ENCODE data around the gene MDK. TPM values are rescaled to one million over a fixed set of nuclear protein-coding genes. Genes with fewer than 3 reads are reported as not detected.

The MDK gene
- total RNA-seq, 2 experiments from 2014 or later: 5.5 to 6.5 TPM

DNA sequence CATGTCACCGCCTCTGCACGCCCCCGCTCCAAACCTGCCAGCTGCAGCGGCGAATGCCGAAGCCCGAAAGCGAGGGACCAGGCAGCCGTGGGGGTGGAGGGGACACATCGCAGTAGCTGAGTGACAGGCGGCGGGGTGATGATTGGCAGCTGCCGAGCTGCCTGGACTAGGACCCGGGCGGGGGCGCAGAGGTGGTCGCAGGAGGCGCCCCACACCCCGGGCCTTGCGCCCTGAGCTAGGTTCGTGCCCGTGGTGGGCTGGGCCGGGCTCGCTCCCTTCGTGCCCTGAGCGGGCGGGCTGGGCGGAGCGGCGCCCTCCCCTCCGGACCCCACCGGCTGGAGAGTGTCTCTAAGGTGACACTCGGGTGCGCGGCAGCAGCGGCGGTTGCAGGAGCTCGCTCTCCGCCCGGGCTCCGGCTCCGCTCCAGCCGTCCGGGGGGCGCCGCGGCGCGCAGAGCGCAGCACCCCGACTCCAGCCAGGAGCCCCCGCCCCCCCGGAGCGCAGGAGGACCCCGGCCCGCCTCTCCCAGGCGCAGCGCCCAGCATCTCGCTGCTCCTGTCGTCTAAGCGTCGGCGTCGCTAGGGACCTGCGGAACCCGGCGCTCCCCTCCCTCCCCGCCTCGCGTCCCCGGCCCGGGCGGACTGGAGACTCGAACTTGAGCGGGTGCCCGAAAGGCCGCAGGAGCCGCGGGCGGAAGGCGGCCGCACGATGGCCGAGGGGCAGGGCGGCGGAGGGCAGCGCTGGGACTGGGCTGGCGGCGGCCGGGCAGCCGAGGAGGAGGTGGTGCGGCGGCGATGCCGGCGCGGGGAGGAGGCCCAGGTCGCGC lies 48.7 kb upstream of the MDK start:
- Histone ChIP-seq H3K4me1 (ENCODE audit: insufficient read depth, low read length) (peaks cover 80% of the 10 kb centered on the region), H3K9me3 (ENCODE audit: control insufficient read depth in 1 of 2, insufficient read depth in 1 of 2, low read length in 2 of 2) (no peaks in the 10 kb centered on the region), H3K36me3 (ENCODE audit: insufficient read depth, low read length) (no peaks in the 10 kb centered on the region), H3K27me3 (ENCODE audit: control insufficient read depth in 1 of 2, insufficient read depth in 2 of 2, low read length in 2 of 2) (peaks cover 0 to 5% of the 10 kb centered on the region in 2 experiments), H3K4me3 (ENCODE audit: low read length) (peak overlapping the region; percentile 71), H3K27ac (ENCODE audit: low read depth in 1 of 2, low read length in 2 of 2) (peak overlapping the region in 1 of 2 donors; percentile 73)
- no peaks in the 10 kb centered on the region for H3K9me3 Mint-ChIP-seq
- POLR2A ChIA-PET: interaction anchor here (0.6 to 8.6 kb wide), 11 partner anchors 8 to 94 kb away, joined by 3 to 266 read pairs (median 5); partner anchors contain the start of gene DGKZ
- H3K36me3 Mint-ChIP-seq (ENCODE audit: low read depth): peaks cover 13% of the 10 kb centered on the region
- peaks cover 76% of the 10 kb centered on the region for H3K4me1 Mint-ChIP-seq (ENCODE audit: low read depth)
- H3K4me3 Mint-ChIP-seq: peak overlapping the region; percentile 94
- CTCF ChIA-PET: interaction anchor here (1.1 to 3.3 kb wide), 4 partner anchors 10 to 19 kb away, joined by 3 to 24 read pairs (median 11); partner anchors contain the start of gene DGKZ
- peak; percentile 6 for ATAC-seq (ENCODE audit: poor library complexity)
- H3K27me3 Mint-ChIP-seq: no peaks in the 10 kb centered on the region
- TF ChIP-seq, protein P1, sequence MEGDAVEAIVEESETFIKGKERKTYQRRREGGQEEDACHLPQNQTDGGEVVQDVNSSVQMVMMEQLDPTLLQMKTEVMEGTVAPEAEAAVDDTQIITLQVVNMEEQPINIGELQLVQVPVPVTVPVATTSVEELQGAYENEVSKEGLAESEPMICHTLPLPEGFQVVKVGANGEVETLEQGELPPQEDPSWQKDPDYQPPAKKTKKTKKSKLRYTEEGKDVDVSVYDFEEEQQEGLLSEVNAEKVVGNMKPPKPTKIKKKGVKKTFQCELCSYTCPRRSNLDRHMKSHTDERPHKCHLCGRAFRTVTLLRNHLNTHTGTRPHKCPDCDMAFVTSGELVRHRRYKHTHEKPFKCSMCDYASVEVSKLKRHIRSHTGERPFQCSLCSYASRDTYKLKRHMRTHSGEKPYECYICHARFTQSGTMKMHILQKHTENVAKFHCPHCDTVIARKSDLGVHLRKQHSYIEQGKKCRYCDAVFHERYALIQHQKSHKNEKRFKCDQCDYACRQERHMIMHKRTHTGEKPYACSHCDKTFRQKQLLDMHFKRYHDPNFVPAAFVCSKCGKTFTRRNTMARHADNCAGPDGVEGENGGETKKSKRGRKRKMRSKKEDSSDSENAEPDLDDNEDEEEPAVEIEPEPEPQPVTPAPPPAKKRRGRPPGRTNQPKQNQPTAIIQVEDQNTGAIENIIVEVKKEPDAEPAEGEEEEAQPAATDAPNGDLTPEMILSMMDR (IDR thresholded peaks at IDR 0.05): no peak
- intact Hi-C loops (cut with DNase I, micrococcal nuclease): loop anchor here (2.0 to 5.0 kb wide), 2 partner anchors 14 to 35 kb away; partner anchors contain the start of gene DGKZ (in 1 of the 2)
- DNase-seq: peak in 10 of 14 experiments; percentile 30 to 71 (median 54)
- H3K27ac Mint-ChIP-seq: peak overlapping the region; percentile 91

DNA sequence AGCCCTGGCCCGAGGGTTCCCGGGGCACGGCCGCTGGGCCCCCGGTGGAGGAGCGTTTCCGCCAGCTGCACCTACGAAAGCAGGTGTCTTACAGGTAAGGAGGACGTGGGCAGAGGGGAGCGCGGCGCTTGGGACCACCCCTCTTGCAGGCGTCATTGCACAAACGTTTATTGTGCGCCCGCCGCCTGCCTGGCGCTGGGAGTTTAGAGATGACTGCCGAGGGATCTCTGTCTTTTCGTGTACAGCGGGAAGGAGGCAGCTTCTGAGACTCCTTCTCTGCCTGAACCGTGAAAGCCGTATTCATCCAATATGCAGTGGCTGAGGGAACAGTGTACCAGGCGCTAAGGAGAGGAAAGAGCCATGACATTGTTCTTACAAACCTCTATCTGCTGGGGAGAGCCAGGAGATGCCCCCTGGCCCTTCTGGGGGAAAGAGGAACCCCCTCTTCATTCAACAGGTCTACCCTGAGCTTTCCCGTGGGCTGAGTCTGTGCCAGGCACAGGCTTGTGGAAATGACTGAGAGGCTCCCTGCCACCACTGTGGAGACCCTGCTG lies 48.0 kb upstream of the MDK start:
- H3K4me3 Mint-ChIP-seq: peak overlapping the region; percentile 96
- H3K9me3 ChIP-seq (ENCODE audit: control insufficient read depth in 1 of 2, insufficient read depth in 1 of 2, low read length in 2 of 2): no peaks in the 10 kb centered on the region
- H3K36me3 Mint-ChIP-seq (ENCODE audit: low read depth): peaks cover 13% of the 10 kb centered on the region
- no peaks in the 10 kb centered on the region for H3K36me3 ChIP-seq (ENCODE audit: insufficient read depth, low read length)
- ATAC-seq (ENCODE audit: poor library complexity) (peak; percentile 16), DNase-seq (peak in 9 of 14 experiments; percentile 28 to 59 (median 50))
- peak overlapping the region; percentile 91 for H3K27ac Mint-ChIP-seq
- H3K27me3 ChIP-seq (ENCODE audit: control insufficient read depth in 1 of 2, insufficient read depth in 2 of 2, low read length in 2 of 2): peaks cover 0 to 5% of the 10 kb centered on the region in 2 experiments
- H3K4me3 ChIP-seq (ENCODE audit: low read length): peak overlapping the region; percentile 71
- no peaks in the 10 kb centered on the region for H3K27me3 Mint-ChIP-seq
- H3K27ac ChIP-seq (ENCODE audit: low read depth in 1 of 2, low read length in 2 of 2): peak overlapping the region in 1 of 2 donors; percentile 51
- TF ChIP-seq, protein P1 (IDR thresholded peaks at IDR 0.05): no peak
- POLR2A ChIA-PET: interaction anchor here (0.6 to 8.6 kb wide), 7 partner anchors 7 to 38 kb away, joined by 3 to 266 read pairs (median 5); partner anchors contain the start of gene DGKZ
- H3K4me1 ChIP-seq (ENCODE audit: insufficient read depth, low read length): peaks cover 87% of the 10 kb centered on the region
- peaks cover 82% of the 10 kb centered on the region for H3K4me1 Mint-ChIP-seq (ENCODE audit: low read depth)
- intact Hi-C loops (cut with DNase I, micrococcal nuclease): loop anchor here (2.0 to 5.0 kb wide), 2 partner anchors 13 to 36 kb away; partner anchors contain the start of gene DGKZ (in 1 of the 2)
- CTCF ChIA-PET: interaction anchor here (1.1 to 3.3 kb wide), 3 partner anchors 10 to 19 kb away, joined by 5 to 24 read pairs (median 17); partner anchors contain the start of gene DGKZ
- no peaks in the 10 kb centered on the region for H3K9me3 Mint-ChIP-seq

DNA sequence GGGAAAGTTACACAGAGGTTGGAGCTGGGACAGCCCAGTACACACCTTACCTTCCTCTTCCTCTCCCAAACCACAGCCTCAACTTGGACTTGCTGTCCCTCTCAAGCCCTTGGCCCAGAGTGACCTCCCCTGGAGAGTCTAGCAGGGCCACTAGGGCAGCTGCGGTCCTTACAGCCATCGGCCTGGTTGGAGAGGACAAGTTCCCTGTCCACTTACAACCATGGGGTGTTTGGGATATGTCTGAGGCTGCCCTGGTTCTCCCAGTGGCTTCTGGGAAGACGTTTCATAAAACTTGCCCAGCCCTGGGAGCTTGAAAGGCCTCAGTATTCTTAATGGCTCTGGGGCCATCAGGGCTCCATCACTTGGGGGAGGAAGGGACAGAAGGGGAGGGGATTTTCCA lies 47.3 kb upstream of the MDK start:
- Mint-ChIP-seq H3K27me3 (no peaks in the 10 kb centered on the region), H3K4me1 (ENCODE audit: low read depth) (peaks cover 88% of the 10 kb centered on the region), H3K4me3 (peak overlapping the region; percentile 96), H3K9me3 (no peaks in the 10 kb centered on the region), H3K27ac (peak overlapping the region; percentile 91), H3K36me3 (ENCODE audit: low read depth) (peaks cover 13% of the 10 kb centered on the region)
- Histone ChIP-seq H3K4me3 (ENCODE audit: low read length) (peak overlapping the region; percentile 71), H3K27me3 (ENCODE audit: control insufficient read depth in 1 of 2, insufficient read depth in 2 of 2, low read length in 2 of 2) (peaks cover 0 to 5% of the 10 kb centered on the region in 2 experiments), H3K9me3 (ENCODE audit: control insufficient read depth in 1 of 2, insufficient read depth in 1 of 2, low read length in 2 of 2) (no peaks in the 10 kb centered on the region), H3K27ac (ENCODE audit: low read depth in 1 of 2, low read length in 2 of 2) (peak overlapping the region in 1 of 2 donors; percentile 51), H3K4me1 (ENCODE audit: insufficient read depth, low read length) (peaks cover 93% of the 10 kb centered on the region), H3K36me3 (ENCODE audit: insufficient read depth, low read length) (no peaks in the 10 kb centered on the region)
- DNase-seq (no peak), ATAC-seq (ENCODE audit: poor library complexity) (no peak)
- TF ChIP-seq, protein P1 (IDR thresholded peaks at IDR 0.05): no peak
- ChIA-PET POLR2A (interaction anchor here (0.6 to 8.6 kb wide), 3 partner anchors 14 to 59 kb away, joined by 3 to 266 read pairs (median 3); partner anchors contain the start of gene DGKZ), CTCF (interaction anchor here (0.6 to 3.3 kb wide), 3 partner anchors 13 to 26 kb away, joined by 6 to 24 read pairs (median 17); partner anchors contain the start of gene DGKZ)
- intact Hi-C loops (cut with DNase I, micrococcal nuclease): loop anchor here in 1 of 2 experiments (5.0 kb wide), 1 partner anchor 37 kb away; no protein-coding TSS in a partner anchor

Data from CD4-positive, alpha-beta T cell (primary cell).